Esophagus squamous epithelium (tissue), 5 donors: ENCODE data around the gene CFAP92. TPM values are rescaled to one million over a fixed set of nuclear protein-coding genes. Genes with fewer than 3 reads are reported as not detected.

Experiments
- DNase-seq: peaks from one replicate; lab custom pipeline; 2025; lab: John Stamatoyannopoulos, UW
- H3K27ac ChIP-seq, 4 donors: fragments of 200-600 bp; sonication (generic); one replicate each; pipeline ENCODE4 v1.5.1; 2016 to 2019; ENCODE audit warnings: mild to moderate bottlenecking in 1 of 4
- H3K27me3 ChIP-seq, 4 donors: fragments of 200-600 bp; sonication (generic); 1 replicate in 3 of 4; 2 replicates in 1 of 4; pipeline versions ENCODE4 v1.5.1 to v1.6.0; 2017 to 2021; ENCODE audit warnings: antibody characterized with exemption in 1 of 4
- H3K36me3 ChIP-seq, 3 donors: fragments of 200-600 bp; sonication (generic); one replicate each; pipeline ENCODE4 v1.5.1; 2016 to 2019
- H3K4me1 ChIP-seq, 3 donors: fragments of 200-600 bp; sonication (generic); one replicate each; pipeline ENCODE4 v1.5.1; 2017 to 2019
- H3K4me3 ChIP-seq, 4 donors: fragments of 200-600 bp; sonication (generic); 1 replicate in 3 of 4; 2 replicates in 1 of 4; pipeline ENCODE4 v1.5.1; 2016 to 2019; ENCODE audit warnings: mild to moderate bottlenecking in 2 of 4, moderate library complexity in 1 of 4
- H3K9me3 ChIP-seq, 3 donors: fragments of 200-600 bp; sonication (generic); one replicate each; pipeline ENCODE4 v1.5.1; 2016 to 2019
- CTCF ChIP-seq, 6 experiments: fragments of 450-650 bp in 4 of 6; fragments of 200-600 bp in 2 of 6; sonication (generic) in 2 of 6; IDR thresholded peaks; one replicate each; pipeline ENCODE4 v1.5.1; 2016 to 2019; ENCODE audit warnings: antibody characterized with exemption in 6 of 6, mild to moderate bottlenecking in 4 of 6, moderate library complexity in 4 of 6
- POLR2A ChIP-seq, 4 donors: fragments of 450-650 bp; IDR thresholded peaks; one replicate each; pipeline ENCODE4 v1.6.1; 2017; ENCODE audit warnings: antibody characterized with exemption in 4 of 4, mild to moderate bottlenecking in 4 of 4, moderate library complexity in 3 of 4
- WGBS, 2 donors: methylation state at CpG; one replicate each; pipeline ENCODE4 v1.1.5; 2018; 5-methylcytosine and 5-hydroxymethylcytosine counted together
- intact Hi-C: fragments of 100-400 bp; cut with DNase I; formaldehyde crosslinking; loops from one replicate; pipeline ENCODE4 v1.15.0; 2022
- total RNA-seq, 4 donors: library from RNA; depleted of rRNA; stranded (reverse); fragments of >200 nt; gene quantifications; one replicate each; pipeline ENCODE4 v1.1.0, GENCODE V29; 2016
- donor health status: DM: yes; HTN: yes; CAD: no.

Gene CFAP92
- total RNA-seq, 4 donors from 2014 or later: 0.40 to 1.4 (median 0.98) TPM

DNA sequence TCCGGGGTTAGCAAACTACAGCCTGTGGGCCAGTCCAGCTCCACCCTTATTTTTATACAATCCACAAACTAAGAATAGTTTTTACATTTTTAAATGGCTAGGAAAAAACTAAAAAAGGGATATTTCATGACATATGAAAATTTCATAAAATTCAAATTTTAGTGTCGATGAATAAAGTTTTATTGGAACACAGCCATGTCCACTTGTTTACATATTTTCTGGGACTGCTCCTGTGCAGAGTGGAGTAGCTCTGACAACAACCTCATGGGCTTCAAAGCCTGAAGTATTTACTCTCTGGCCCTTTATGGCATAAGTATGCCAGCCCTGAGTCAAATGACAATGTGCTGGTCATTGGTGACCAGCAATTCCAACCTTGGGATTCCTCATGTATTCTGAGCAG, 24.4 kb upstream of the CFAP92 start:
- H3K4me3 ChIP-seq: no peak overlapping the region
- TF ChIP-seq POLR2A (IDR thresholded peaks at IDR 0.05) (no peak), CTCF (IDR thresholded peaks at IDR 0.05) (no peak)
- H3K27me3 ChIP-seq: no peaks in the 10 kb centered on the region
- H3K27ac ChIP-seq: peak overlapping the region in 3 of 4 donors; percentile 73 to 84 (median 79)
- H3K4me1 ChIP-seq: peaks cover 15 to 73% (median 30%) of the 10 kb centered on the region in 3 donors
- H3K9me3 ChIP-seq: no peaks in the 10 kb centered on the region
- no peaks in the 10 kb centered on the region for H3K36me3 ChIP-seq
- WGBS, 2 donors: 74% methylated on average over 2 of the region's 2 CpGs
- intact Hi-C loops: no loop called here
- DNase-seq: no peak

GRCh38 chr3:129017484-129017899, 23.6 kb upstream of the CFAP92 start:
- no peak for DNase-seq
- Histone ChIP-seq H3K27me3 (no peaks in the 10 kb centered on the region), H3K4me1 (peaks cover 15 to 70% (median 30%) of the 10 kb centered on the region in 3 donors), H3K36me3 (no peaks in the 10 kb centered on the region), H3K27ac (peak overlapping the region; percentile 48 to 84 (median 76)), H3K4me3 (no peak overlapping the region), H3K9me3 (no peaks in the 10 kb centered on the region)
- TF ChIP-seq POLR2A (IDR thresholded peaks at IDR 0.05) (no peak), CTCF (IDR thresholded peaks at IDR 0.05) (no peak)
- WGBS, 2 donors: 58 to 59% methylated on average over 4 to 6 of the region's 7 CpGs
- intact Hi-C loops: no loop called here

DNA sequence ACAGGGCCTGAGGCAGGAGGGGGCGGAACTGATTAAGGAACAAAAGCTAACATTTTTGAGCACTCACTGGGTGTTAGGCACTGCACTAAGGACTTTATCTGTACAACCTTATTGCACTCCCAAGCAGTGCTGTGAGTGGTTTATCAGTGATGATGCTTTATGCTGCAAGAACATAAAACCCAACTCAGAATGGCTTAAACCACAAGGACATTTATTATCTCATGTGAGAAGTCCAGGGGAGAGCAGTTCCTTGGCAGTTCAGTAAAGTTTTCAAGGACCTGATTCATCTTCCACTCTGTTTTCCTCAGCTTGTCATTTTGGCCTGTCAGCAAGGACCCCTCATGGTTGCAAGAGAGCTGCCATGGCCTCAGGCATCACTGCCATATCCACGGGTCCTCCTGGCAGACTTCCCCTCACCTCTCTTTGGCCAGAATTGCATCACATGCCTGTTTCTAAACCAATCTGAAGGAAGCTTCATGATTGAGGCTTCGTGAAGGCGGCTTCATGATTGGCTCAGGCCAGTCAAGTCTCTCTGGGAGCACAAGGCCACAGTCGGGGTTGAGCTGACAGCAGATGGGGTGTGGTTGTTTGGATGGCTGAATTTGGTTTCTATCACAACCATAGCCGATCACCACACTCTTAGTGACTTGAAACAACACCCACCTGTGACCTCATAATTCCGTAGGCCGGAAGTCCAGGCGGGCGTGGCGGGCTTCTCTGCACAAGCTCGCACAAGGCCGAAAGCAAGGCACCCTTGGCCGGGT, 23.0 kb upstream of the CFAP92 start:
- TF ChIP-seq CTCF (IDR thresholded peaks at IDR 0.05) (no peak), POLR2A (IDR thresholded peaks at IDR 0.05) (no peak)
- DNase-seq: no peak
- 73 to 76% methylated on average over 10 to 12 of the region's 14 CpGs for WGBS, 2 donors
- H3K27me3 ChIP-seq: no peaks in the 10 kb centered on the region
- H3K4me1 ChIP-seq: peaks cover 15 to 70% (median 28%) of the 10 kb centered on the region in 3 donors
- H3K36me3 ChIP-seq: no peaks in the 10 kb centered on the region
- H3K27ac ChIP-seq: peak overlapping the region; percentile 48 to 84 (median 76)
- no peak overlapping the region for H3K4me3 ChIP-seq
- no peaks in the 10 kb centered on the region for H3K9me3 ChIP-seq
- intact Hi-C loops: no loop called here

- intact Hi-C loops: no loop called here
- Histone ChIP-seq H3K27me3 (no peaks in the 10 kb centered on the region), H3K9me3 (no peaks in the 10 kb centered on the region), H3K36me3 (no peaks in the 10 kb centered on the region), H3K27ac (peak overlapping the region; percentile 48 to 84 (median 76)), H3K4me3 (no peak overlapping the region), H3K4me1 (peaks cover 15 to 72% (median 28%) of the 10 kb centered on the region in 3 donors)
- TF ChIP-seq CTCF (IDR thresholded peaks at IDR 0.05): peak in 3 of 6 experiments; percentile 3 to 33 (median 31)
- no peak for TF ChIP-seq POLR2A (IDR thresholded peaks at IDR 0.05)
- WGBS, 2 donors: 0 to 33% methylated on average over 1 to 4 of the region's 6 CpGs
- no peak for DNase-seq
Observed at GRCh38 chr3:129016356-129016719, 22.5 kb upstream of the CFAP92 start.

DNA sequence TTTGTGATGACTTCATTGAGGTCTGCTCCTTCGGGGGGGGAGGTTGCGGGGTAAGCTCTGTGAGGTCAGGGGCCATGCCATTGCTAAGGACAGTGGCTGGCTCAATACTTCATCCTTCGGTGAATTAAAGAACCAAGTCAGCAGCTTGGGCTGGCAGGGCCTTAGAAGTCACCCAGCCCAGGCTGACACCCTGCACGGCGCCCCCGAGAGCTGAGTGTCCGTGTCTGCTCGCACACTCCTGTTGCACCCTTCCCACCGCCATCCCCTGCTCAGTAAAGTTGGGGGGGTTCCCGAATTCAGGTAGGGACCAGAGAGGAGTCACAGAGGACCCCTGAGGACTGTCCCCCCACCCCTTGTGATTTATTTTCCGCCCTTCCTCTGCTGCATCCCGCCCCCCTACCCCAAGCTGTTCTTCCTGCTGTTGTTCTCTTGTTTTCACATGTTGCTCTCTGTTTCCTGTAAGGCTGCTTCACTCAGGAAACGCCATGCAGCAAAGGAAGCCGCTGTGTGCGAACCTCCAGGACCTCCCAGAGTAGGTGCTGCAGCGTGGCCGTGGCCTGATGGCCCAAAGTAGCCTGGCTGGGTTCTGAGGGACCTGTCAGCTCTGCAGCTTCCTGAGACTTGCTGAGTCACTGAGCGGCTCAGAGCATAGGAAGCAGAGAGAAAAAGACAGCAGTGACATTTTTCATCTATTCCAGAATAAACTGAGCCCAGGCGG, 21.7 kb upstream of the CFAP92 start:
- Histone ChIP-seq H3K4me3 (no peak overlapping the region), H3K36me3 (no peaks in the 10 kb centered on the region), H3K9me3 (no peaks in the 10 kb centered on the region), H3K27me3 (no peaks in the 10 kb centered on the region), H3K27ac (peak overlapping the region; percentile 48 to 84 (median 76)), H3K4me1 (peaks cover 15 to 72% (median 28%) of the 10 kb centered on the region in 3 donors)
- TF ChIP-seq POLR2A (IDR thresholded peaks at IDR 0.05): no peak
- no peak for TF ChIP-seq CTCF (IDR thresholded peaks at IDR 0.05)
- WGBS, 2 donors: 53 to 58% methylated on average over 12 to 16 of the region's 19 CpGs
- intact Hi-C loops: no loop called here
- no peak for DNase-seq
